OCI-LY7 (cell line): Measurements from ENCODE around the gene RABEP1. TPM values are rescaled to one million over a fixed set of nuclear protein-coding genes. Genes with fewer than 3 reads are reported as not detected.

Experiments
- BruUV-seq: library from RNA; stranded (reverse); fragments of 400-500 nt; replicated peaks from 2 replicates; lab custom pipeline; 2021; lab: Mats Ljungman, UMichigan
- CTCF ChIA-PET: fragments of 300-600 bp; sonication (Branson Sonifier 250); formaldehyde crosslinking; loops from one replicate; lab custom pipeline; 2022; ENCODE audit warnings: antibody characterized with exemption; ENCODE audit not compliant: unreplicated experiment; lab: Charles Lee
- POLR2A ChIA-PET: fragments of 300-600 bp; sonication (Branson Sonifier 250); formaldehyde crosslinking; loops from one replicate; lab custom pipeline; 2022; ENCODE audit warnings: antibody characterized with exemption; lab: Charles Lee
- DNase-seq: peaks from one replicate; pipeline ENCODE4 v3.0.0-alpha.2; 2015; ENCODE audit warnings: low spot score
- H2AFZ ChIP-seq: fragments of 200-600 bp; sonication (generic), shearing (Covaris generic); 2 replicates; pipeline ENCODE4 v1.6.1; 2014; ENCODE audit warnings: mild to moderate bottlenecking, antibody characterized with exemption, low read length, moderate library complexity
- H3K27ac ChIP-seq: fragments of 200-600 bp; sonication (generic); 2 replicates; pipeline ENCODE4 v1.5.1; 2014; ENCODE audit warnings: mixed run types, low read depth, mild to moderate bottlenecking, moderate library complexity, low read length, inconsistent platforms; ENCODE audit not compliant: poor library complexity, severe bottlenecking
- H3K36me3 ChIP-seq: fragments of 200-600 bp; sonication (generic); 2 replicates; pipeline ENCODE4 v1.6.1; 2014; ENCODE audit warnings: mild to moderate bottlenecking, antibody characterized with exemption, low read length, moderate library complexity, mixed read lengths; ENCODE audit not compliant: insufficient read depth
- H3K4me1 ChIP-seq: fragments of 200-600 bp; sonication (generic); 2 replicates; pipeline ENCODE4 v1.5.1; 2014; ENCODE audit warnings: mild to moderate bottlenecking, low read length; ENCODE audit not compliant: insufficient read depth, poor library complexity, severe bottlenecking
- H3K4me2 ChIP-seq: fragments of 200-600 bp; sonication (generic); 2 replicates; pipeline ENCODE4 v1.6.1; 2014; ENCODE audit warnings: mild to moderate bottlenecking, low read length
- H3K4me3 ChIP-seq: fragments of 200-600 bp; sonication (generic); 2 replicates; pipeline ENCODE4 v1.5.1; 2014; ENCODE audit warnings: mild to moderate bottlenecking, low read depth, low read length; ENCODE audit not compliant: poor library complexity, severe bottlenecking
- H3K79me2 ChIP-seq: fragments of 200-600 bp; sonication (generic); 2 replicates; pipeline ENCODE4 v1.6.1; 2016; ENCODE audit warnings: low read depth, mild to moderate bottlenecking, low read length, moderate library complexity, mixed read lengths; ENCODE audit not compliant: insufficient read depth
- H3K9me2 ChIP-seq: fragments of 200-600 bp; sonication (generic); 2 replicates; pipeline ENCODE4 v1.6.1; 2016; ENCODE audit warnings: mild to moderate bottlenecking, low read length, mixed read lengths; ENCODE audit not compliant: insufficient read depth
- H3K9me3 ChIP-seq: fragments of 200-600 bp; sonication (generic); 2 replicates; pipeline ENCODE4 v1.6.1; 2014; ENCODE audit warnings: mild to moderate bottlenecking, mixed run types, low read length, mixed read lengths
- H4K20me1 ChIP-seq: fragments of 200-600 bp; sonication (generic); 2 replicates; pipeline ENCODE4 v1.6.1; 2014; ENCODE audit warnings: mild to moderate bottlenecking, antibody characterized with exemption, low read length, moderate library complexity, mixed read lengths; ENCODE audit not compliant: insufficient read depth
- CTCF ChIP-seq: fragments of 200-600 bp; sonication (generic); conservative IDR thresholded peaks from 2 replicates; pipeline ENCODE4 v1.5.1; 2014; ENCODE audit warnings: mild to moderate bottlenecking, antibody characterized with exemption, low read length, moderate library complexity, mixed read lengths
- EZH2phosphoT487 ChIP-seq: fragments of 200-600 bp; sonication (generic); IDR thresholded peaks from 2 replicates; pipeline ENCODE4 v1.6.1; 2018; ENCODE audit warnings: low read depth, borderline replicate concordance, mild to moderate bottlenecking, mixed run types, antibody characterized with exemption, low read length, moderate library complexity, mixed read lengths
- intact Hi-C: fragments of 100-400 bp; cut with micrococcal nuclease; formaldehyde crosslinking; loops from one replicate; pipeline ENCODE4 v1.10.0; 2022; ENCODE audit not compliant: unreplicated experiment
- total RNA-seq, 2 experiments: library from RNA; depleted of rRNA in 1 of 2; stranded (reverse); fragments of >200 nt in 1 of 2; shearing (Covaris generic) in 1 of 2; gene quantifications; 2 replicates each; pipeline ENCODE4 v1.2.3, GENCODE V29; 2014 to 2022

RABEP1 gene
- total RNA-seq, 2 experiments from 2014 or later: 58.6 to 60.8 TPM

DNA sequence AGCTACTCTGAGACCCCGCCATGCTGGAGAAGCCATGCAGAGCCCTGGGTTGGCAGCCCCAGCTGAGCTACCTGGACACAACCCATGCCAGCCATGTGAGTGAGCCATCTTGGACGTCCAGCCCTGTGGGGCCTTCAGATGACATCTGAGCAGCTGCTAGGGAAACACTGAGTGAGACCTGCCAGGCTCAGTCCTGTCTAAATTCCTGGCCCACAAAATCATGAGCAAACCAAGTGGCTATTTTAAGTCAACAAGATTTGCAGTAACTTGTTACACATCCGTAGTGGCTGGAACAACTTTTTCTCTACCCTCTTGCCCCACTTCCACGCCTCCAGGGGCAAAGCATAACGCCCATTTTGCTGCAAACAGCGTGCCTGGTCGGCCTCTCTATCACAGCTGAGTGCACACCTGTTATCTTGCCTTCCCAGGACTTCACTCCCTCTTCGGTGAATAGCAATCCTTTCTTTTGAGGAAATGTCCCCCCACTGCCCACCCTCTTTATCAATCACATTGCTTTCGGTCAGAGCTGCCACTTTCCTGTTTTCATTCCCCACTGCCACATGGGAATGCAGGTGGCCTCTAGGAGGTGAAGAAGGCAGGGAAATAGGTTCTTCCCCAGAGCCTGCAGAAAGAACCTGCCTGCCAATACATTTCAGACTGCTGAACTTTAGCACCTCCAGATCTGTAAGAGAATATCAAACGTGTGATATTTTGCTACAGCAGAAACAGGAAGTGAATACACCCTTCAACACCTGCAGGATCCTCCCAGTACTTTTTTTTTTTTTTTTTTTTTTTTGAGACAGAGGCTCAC lies 40.0 kb upstream of the RABEP1 start:
- peaks cover 43% of the 10 kb centered on the region for H3K4me1 ChIP-seq
- no peak for TF ChIP-seq CTCF
- TF ChIP-seq EZH2phosphoT487: no peak
- BruUV-seq: no TSS peak
- no peaks in the 10 kb centered on the region for H3K36me3 ChIP-seq
- peak; percentile 88 for DNase-seq
- no peaks in the 10 kb centered on the region for H4K20me1 ChIP-seq
- peak overlapping the region; percentile 45 for H3K4me3 ChIP-seq
- H3K79me2 ChIP-seq: no peaks in the 10 kb centered on the region
- intact Hi-C loops: no loop called here
- H3K9me2 ChIP-seq: no peaks in the 10 kb centered on the region
- no peaks in the 10 kb centered on the region for H3K9me3 ChIP-seq
- CTCF ChIA-PET: no interaction called here
- peak overlapping the region; percentile 92 for H3K4me2 ChIP-seq
- H2AFZ ChIP-seq: peak overlapping the region; percentile 89
- POLR2A ChIA-PET: interaction anchor here (0.6 to 1.0 kb wide), 2 partner anchors 15 to 78 kb away, joined by 3 to 5 read pairs; no protein-coding TSS in a partner anchor
- peak overlapping the region; percentile 98 for H3K27ac ChIP-seq

DNA sequence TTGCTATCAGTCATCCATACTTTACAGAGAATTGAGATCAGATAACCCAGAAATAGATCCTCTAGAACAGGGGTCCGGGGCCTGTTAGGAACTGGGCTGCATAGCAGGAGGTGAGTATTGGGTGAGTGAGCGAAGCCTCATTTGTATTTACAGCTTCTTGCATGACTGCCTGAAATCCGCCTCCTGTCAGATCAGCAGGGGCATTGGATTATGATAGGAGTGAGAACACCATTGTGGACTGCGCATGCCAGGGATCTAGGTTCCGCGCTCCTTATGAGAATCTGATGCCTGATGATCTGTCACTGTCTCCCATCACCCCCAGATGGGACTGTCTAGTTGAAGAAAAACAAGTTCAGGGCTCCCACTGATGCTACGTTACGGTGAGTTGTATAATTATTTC lies 34.5 kb upstream of the RABEP1 start:
- no peaks in the 10 kb centered on the region for H3K9me3 ChIP-seq
- TF ChIP-seq CTCF: no peak
- TF ChIP-seq EZH2phosphoT487: no peak
- no peak overlapping the region for H3K4me3 ChIP-seq
- no peak for DNase-seq
- H3K4me1 ChIP-seq: peaks cover 11% of the 10 kb centered on the region
- no peaks in the 10 kb centered on the region for H3K79me2 ChIP-seq
- BruUV-seq: no TSS peak
- H4K20me1 ChIP-seq: no peaks in the 10 kb centered on the region
- POLR2A ChIA-PET: interaction anchor here (0.6 kb wide), 1 partner anchor 51 kb away, joined by 3 read pairs; no protein-coding TSS in a partner anchor
- no peak overlapping the region for H2AFZ ChIP-seq
- no peaks in the 10 kb centered on the region for H3K9me2 ChIP-seq
- H3K36me3 ChIP-seq: no peaks in the 10 kb centered on the region
- CTCF ChIA-PET: no interaction called here
- no peak overlapping the region for H3K4me2 ChIP-seq
- no peak overlapping the region for H3K27ac ChIP-seq
- intact Hi-C loops: loop anchor here (2.0 to 5.0 kb wide), 3 partner anchors 61 to 170 kb away; partner anchors contain the start of gene NUP88
